Astrocyte of the cerebellum (primary cell): ENCODE measurements around the gene DNAJB13.

Experiments
- DNase-seq: peaks from one replicate; pipeline ENCODE4 v3.0.0-alpha.2; 2011; ENCODE audit warnings: low read depth
- H3K4me3 ChIP-seq: 2 replicates; pipeline ENCODE4 v1.5.1; 2011; ENCODE audit warnings: mild to moderate bottlenecking, low read depth, low read length, moderate library complexity
- CTCF ChIP-seq: IDR thresholded peaks from 2 replicates; pipeline ENCODE4 v1.5.1; 2012; ENCODE audit warnings: low read length, low read depth, moderate library complexity, mild to moderate bottlenecking; ENCODE audit errors: missing control alignments
- in situ Hi-C: cut with HindIII; loops from 2 replicates; pipeline ENCODE4 v1.10.0; 2017; ENCODE audit warnings: low sequenced_read_pairs

The DNAJB13 gene

GRCh38 chr11:74001822-74002286 lies 51.0 kb downstream of the DNAJB13 start:
- no peak for TF ChIP-seq CTCF
- in situ Hi-C loops: no loop called here

GRCh38 chr11:74002832-74003231 lies 52.0 kb downstream of the DNAJB13 start:
- no peak overlapping the region for H3K4me3 ChIP-seq
- no peak for TF ChIP-seq CTCF
- DNase-seq: no peak
- in situ Hi-C loops: no loop called here

More at GRCh38 chr11:74001822-74002286, 51.0 kb downstream of the DNAJB13 start:
- DNase-seq: no peak
- H3K4me3 ChIP-seq: no peak overlapping the region

- in situ Hi-C loops: no loop called here
- no peak for TF ChIP-seq CTCF
Measured at GRCh38 chr11:74004046-74004695, 53.3 kb downstream of the DNAJB13 start.

GRCh38 chr11:74004759-74005615 lies 54.2 kb downstream of the DNAJB13 start:
- in situ Hi-C loops: no loop called here
- TF ChIP-seq CTCF: no peak
- DNase-seq: no peak
- no peak overlapping the region for H3K4me3 ChIP-seq

More at GRCh38 chr11:74004046-74004695, 53.3 kb downstream of the DNAJB13 start:
- H3K4me3 ChIP-seq: no peak overlapping the region
- DNase-seq: no peak

GRCh38 chr11:74005721-74006517 lies 55.1 kb downstream of the DNAJB13 start:
- no peak for DNase-seq
- no peak for TF ChIP-seq CTCF
- in situ Hi-C loops: no loop called here
- H3K4me3 ChIP-seq: no peak overlapping the region

GRCh38 chr11:74006743-74007304 lies 56.0 kb downstream of the DNAJB13 start:
- no peak overlapping the region for H3K4me3 ChIP-seq
- in situ Hi-C loops: no loop called here
- TF ChIP-seq CTCF: no peak
- no peak for DNase-seq
